Mesenchymal stem cell (in vitro differentiated cells and primary cell): ENCODE results near the gene TSLP. TPM values are rescaled to one million over a fixed set of nuclear protein-coding genes. Genes with fewer than 3 reads are reported as not detected.

Experiments used
- DNase-seq: peaks from one replicate; pipeline ENCODE4 v3.0.0-alpha.2; 2013
- H2AFZ ChIP-seq: one replicate; pipeline ENCODE4 v1.6.1; 2013; ENCODE audit warnings: low read depth, mild to moderate bottlenecking, control low read depth, inconsistent platforms, low read length, moderate library complexity
- H2AK5ac ChIP-seq: 2 replicates; pipeline ENCODE4 v1.6.1; 2013; ENCODE audit warnings: low read length, moderate library complexity, mild to moderate bottlenecking, inconsistent platforms; ENCODE audit not compliant: severe bottlenecking
- H2BK120ac ChIP-seq: one replicate; pipeline ENCODE4 v1.6.1; 2013; ENCODE audit warnings: low read depth, mild to moderate bottlenecking, inconsistent platforms, low read length, moderate library complexity
- H2BK12ac ChIP-seq, 2 experiments: one replicate each; pipeline ENCODE4 v1.6.1; 2013; ENCODE audit warnings: inconsistent platforms in 2 of 2, low read length in 2 of 2, mild to moderate bottlenecking in 2 of 2, moderate library complexity in 2 of 2, control low read depth in 1 of 2
- H2BK15ac ChIP-seq: one replicate; pipeline ENCODE4 v1.6.1; 2013; ENCODE audit warnings: mild to moderate bottlenecking, low read depth, inconsistent platforms; ENCODE audit not compliant: poor library complexity, severe bottlenecking
- H2BK5ac ChIP-seq: 2 replicates; pipeline ENCODE4 v1.6.1; 2013; ENCODE audit warnings: low read depth, mild to moderate bottlenecking, low read length, control low read depth, inconsistent platforms; ENCODE audit not compliant: poor library complexity, severe bottlenecking
- H3K14ac ChIP-seq, 2 experiments: one replicate each; pipeline ENCODE4 v1.6.1; 2013; ENCODE audit warnings: inconsistent platforms in 2 of 2, low read length in 2 of 2, control low read depth in 1 of 2, mild to moderate bottlenecking in 1 of 2, moderate library complexity in 1 of 2
- H3K18ac ChIP-seq, 2 experiments: one replicate each; pipeline ENCODE4 v1.6.1; 2013; ENCODE audit warnings: inconsistent platforms in 2 of 2, low read length in 2 of 2, control low read depth in 1 of 2, low read depth in 1 of 2, mild to moderate bottlenecking in 1 of 2
- H3K23ac ChIP-seq, 2 experiments: one replicate each; pipeline ENCODE4 v1.6.1; 2013; ENCODE audit warnings: inconsistent platforms in 2 of 2, low read length in 2 of 2, mild to moderate bottlenecking in 2 of 2, moderate library complexity in 2 of 2, control low read depth in 1 of 2
- H3K27ac ChIP-seq: 2 replicates; pipeline ENCODE4 v1.5.1; 2013; ENCODE audit warnings: mild to moderate bottlenecking, moderate library complexity, low read length, control low read depth, inconsistent platforms; ENCODE audit not compliant: poor library complexity, severe bottlenecking
- H3K27me3 ChIP-seq, 2 experiments: 2 replicates each; pipeline versions ENCODE4 v1.6.1 to v1.7.0; 2013; ENCODE audit warnings: low read length in 2 of 2, mild to moderate bottlenecking in 2 of 2, moderate library complexity in 2 of 2, control low read depth in 1 of 2, inconsistent platforms in 1 of 2; ENCODE audit not compliant: control insufficient read depth in 1 of 2, insufficient read depth in 1 of 2
- H3K36me3 ChIP-seq, 2 experiments: 2 replicates each; pipeline versions ENCODE4 v1.6.1 to v1.7.0; 2013; ENCODE audit warnings: low read length in 2 of 2, control low read depth in 1 of 2, inconsistent platforms in 1 of 2, low read depth in 1 of 2, mild to moderate bottlenecking in 1 of 2; ENCODE audit not compliant: insufficient read depth in 2 of 2, control insufficient read depth in 1 of 2
- H3K4ac ChIP-seq, 2 experiments: one replicate each; pipeline ENCODE4 v1.6.1; 2013; ENCODE audit warnings: inconsistent platforms in 2 of 2, low read length in 2 of 2, mild to moderate bottlenecking in 2 of 2, moderate library complexity in 2 of 2, control low read depth in 1 of 2, low read depth in 1 of 2
- H3K4me1 ChIP-seq: 2 replicates; pipeline ENCODE4 v1.6.1; 2013; ENCODE audit warnings: low read depth, low read length, control low read depth; ENCODE audit not compliant: control insufficient read depth, insufficient read depth
- H3K4me2 ChIP-seq: 2 replicates; pipeline ENCODE4 v1.6.1; 2013; ENCODE audit warnings: low read length, mild to moderate bottlenecking, inconsistent platforms; ENCODE audit not compliant: poor library complexity, severe bottlenecking
- H3K4me3 ChIP-seq, 2 experiments: 2 replicates each; pipeline versions ENCODE4 v1.5.1 to v1.7.0; 2013; ENCODE audit warnings: low read length in 2 of 2, mild to moderate bottlenecking in 2 of 2, control low read depth in 1 of 2, low read depth in 1 of 2; ENCODE audit not compliant: insufficient read depth in 1 of 2
- H3K79me1 ChIP-seq: replicated peaks from 2 replicates; pipeline ENCODE4 v1.6.1; 2013; ENCODE audit warnings: mild to moderate bottlenecking, control low read depth, low read length, inconsistent platforms; ENCODE audit not compliant: poor library complexity, severe bottlenecking
- H3K9ac ChIP-seq: 2 replicates; pipeline ENCODE4 v1.7.0; 2013; ENCODE audit warnings: mild to moderate bottlenecking, low read length, moderate library complexity
- H3K9me3 ChIP-seq: 2 replicates; pipeline ENCODE4 v1.7.0; 2013; ENCODE audit warnings: mild to moderate bottlenecking, low read length; ENCODE audit not compliant: control insufficient read depth
- H4K8ac ChIP-seq: one replicate; pipeline ENCODE4 v1.6.1; 2013; ENCODE audit warnings: inconsistent platforms, mild to moderate bottlenecking, low read length, moderate library complexity
- H4K91ac ChIP-seq: one replicate; pipeline ENCODE4 v1.6.1; 2013; ENCODE audit warnings: mild to moderate bottlenecking, low read length, inconsistent platforms
- WGBS: methylation state at CpG from one replicate; pipeline ENCODE4 v1.1.7; 2013; ENCODE audit warnings: mixed read lengths; 5-methylcytosine and 5-hydroxymethylcytosine counted together
- polyA plus RNA-seq, 2 experiments: library from polyadenylated mRNA; stranded (reverse); fragments of 200-250 nt; gene quantifications; one replicate each; pipeline ENCODE4 v1.2.3, GENCODE V29; 2013

The TSLP gene
- 11.2 TPM for polyA plus RNA-seq (2013, experiment 1 of 2)
- 11.3 TPM for polyA plus RNA-seq (2013, experiment 2 of 2)

DNA sequence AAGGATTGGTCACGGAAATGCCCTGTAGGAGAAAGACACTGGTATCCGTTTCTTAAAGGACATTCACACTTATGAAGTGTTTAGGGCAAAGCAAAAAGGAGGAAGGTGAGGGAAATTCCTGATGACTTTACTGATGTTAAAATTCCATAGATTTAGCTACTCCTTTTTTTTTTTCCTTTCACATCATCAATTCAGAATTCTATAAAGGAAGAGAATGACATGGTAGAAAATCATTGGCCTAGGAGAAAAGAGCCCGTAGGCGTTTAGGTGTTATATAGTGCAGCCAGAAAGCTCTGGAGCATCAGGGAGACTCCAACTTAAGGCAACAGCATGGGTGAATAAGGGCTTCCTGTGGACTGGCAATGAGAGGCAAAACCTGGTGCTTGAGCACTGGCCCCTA, at the start of gene TSLP:
Gene TSLP, plus strand, starts transcription at position 301 of the 400 bp plus-strand sequence. CDS start 178 bp downstream, outside the sequence.
- 67% methylated on average over 4 of the region's 4 CpGs for WGBS
- Histone ChIP-seq H3K9ac (peak within 1 kb of the TSS; percentile 85), H2BK5ac (no peak within 1 kb of the TSS), H2BK15ac (peak within 1 kb of the TSS; percentile 16), H2AK5ac (no peak within 1 kb of the TSS), H2AFZ (no peak within 1 kb of the TSS), H3K27ac (no peak within 1 kb of the TSS), H3K18ac (no peak within 1 kb of the TSS), H3K14ac (no peak within 1 kb of the TSS), H3K4me3 (peak within 1 kb of the TSS; percentile 33 to 80), H2BK12ac (peak within 1 kb of the TSS; percentile 18 to 64), H3K23ac (no peak within 1 kb of the TSS), H3K36me3 (no peaks in the 10 kb centered on the region), H3K27me3 (peaks cover 0 to 54% of the 10 kb centered on the region in 2 experiments), H3K9me3 (no peaks in the 10 kb centered on the region), H3K79me1 (no peaks in the 10 kb centered on the region), H2BK120ac (no peak within 1 kb of the TSS), H4K8ac (peak within 1 kb of the TSS; percentile 12), H3K4me1 (peaks cover 7% of the 10 kb centered on the region), H3K4me2 (peak within 1 kb of the TSS; percentile 71), H3K4ac (peak within 1 kb of the TSS in 1 of 2 experiments; percentile 11), H4K91ac (no peak within 1 kb of the TSS)
- DNase-seq, result peak; percentile 41

DNA sequence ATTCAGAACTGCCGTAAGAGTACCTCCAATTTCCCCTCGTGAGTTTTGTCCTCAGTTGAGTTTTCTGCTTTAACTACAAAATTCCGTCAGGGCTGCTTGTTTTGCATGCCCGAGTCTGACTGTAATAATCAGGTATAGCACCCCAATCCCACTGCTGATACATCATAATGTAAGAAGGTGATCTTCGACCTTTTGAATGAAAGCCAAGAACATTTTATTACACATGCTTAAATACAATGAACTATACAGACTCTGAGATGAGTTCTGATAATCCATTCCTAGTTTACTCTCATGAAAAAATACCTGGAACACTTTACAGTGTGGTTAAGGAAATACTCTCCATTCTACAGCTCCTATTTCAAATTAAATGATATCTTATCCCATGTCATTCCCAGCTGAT, 49.2 kb upstream of the TSLP start:
- Histone ChIP-seq H2BK120ac (no peak overlapping the region), H2AFZ (no peak overlapping the region), H3K4me3 (no peak overlapping the region), H2BK12ac (no peak overlapping the region), H3K4me1 (no peaks in the 10 kb centered on the region), H3K9ac (no peak overlapping the region), H4K91ac (no peak overlapping the region), H3K27ac (no peak overlapping the region), H2AK5ac (no peak overlapping the region), H3K4ac (no peak overlapping the region), H3K4me2 (no peak overlapping the region), H3K23ac (no peak overlapping the region), H2BK5ac (no peak overlapping the region), H4K8ac (no peak overlapping the region), H3K27me3 (no peaks in the 10 kb centered on the region), H3K36me3 (no peaks in the 10 kb centered on the region), H3K18ac (no peak overlapping the region), H2BK15ac (no peak overlapping the region), H3K9me3 (no peaks in the 10 kb centered on the region), H3K14ac (no peak overlapping the region), H3K79me1 (no peaks in the 10 kb centered on the region)
- DNase-seq, result no peak
- 75% methylated on average over 3 of the region's 5 CpGs for WGBS

DNA sequence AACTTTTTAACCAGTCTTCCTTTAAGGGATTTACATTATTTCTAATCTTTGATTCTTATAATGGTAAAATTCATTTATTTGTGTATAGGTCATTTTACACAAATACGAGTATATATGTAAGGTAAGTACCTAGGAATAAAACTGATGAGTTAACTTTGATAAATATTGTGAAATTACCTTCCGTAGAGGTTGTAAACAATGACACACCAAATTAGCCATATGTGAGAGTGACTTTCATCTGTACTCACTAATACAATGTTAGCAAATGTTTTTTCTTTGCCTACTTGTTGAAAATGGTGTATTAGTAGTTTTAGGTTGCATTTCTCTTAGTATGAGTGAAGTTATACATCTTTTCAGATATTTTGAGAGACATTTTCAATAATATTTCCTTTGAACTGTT, 42.6 kb upstream of the TSLP start:
- H3K4me3 ChIP-seq, result no peak overlapping the region
- no peak for DNase-seq
- no peak overlapping the region for H2AK5ac ChIP-seq
- no peak overlapping the region for H3K23ac ChIP-seq
- H3K79me1 ChIP-seq, result no peaks in the 10 kb centered on the region
- H3K27me3 ChIP-seq, result no peaks in the 10 kb centered on the region
- no peak overlapping the region for H2BK15ac ChIP-seq
- no peak overlapping the region for H4K8ac ChIP-seq
- no peak overlapping the region for H3K27ac ChIP-seq
- no peaks in the 10 kb centered on the region for H3K36me3 ChIP-seq
- WGBS, result 100% methylated on average over 1 of the region's 2 CpGs
- H3K4ac ChIP-seq, result no peak overlapping the region
- no peak overlapping the region for H3K4me2 ChIP-seq
- no peak overlapping the region for H3K14ac ChIP-seq
- H2BK5ac ChIP-seq, result no peak overlapping the region
- no peak overlapping the region for H2BK120ac ChIP-seq
- H4K91ac ChIP-seq, result no peak overlapping the region
- H3K18ac ChIP-seq, result no peak overlapping the region
- H3K4me1 ChIP-seq, result no peaks in the 10 kb centered on the region
- H2BK12ac ChIP-seq, result no peak overlapping the region
- H3K9ac ChIP-seq, result no peak overlapping the region
- no peak overlapping the region for H2AFZ ChIP-seq
- H3K9me3 ChIP-seq, result no peaks in the 10 kb centered on the region

DNA sequence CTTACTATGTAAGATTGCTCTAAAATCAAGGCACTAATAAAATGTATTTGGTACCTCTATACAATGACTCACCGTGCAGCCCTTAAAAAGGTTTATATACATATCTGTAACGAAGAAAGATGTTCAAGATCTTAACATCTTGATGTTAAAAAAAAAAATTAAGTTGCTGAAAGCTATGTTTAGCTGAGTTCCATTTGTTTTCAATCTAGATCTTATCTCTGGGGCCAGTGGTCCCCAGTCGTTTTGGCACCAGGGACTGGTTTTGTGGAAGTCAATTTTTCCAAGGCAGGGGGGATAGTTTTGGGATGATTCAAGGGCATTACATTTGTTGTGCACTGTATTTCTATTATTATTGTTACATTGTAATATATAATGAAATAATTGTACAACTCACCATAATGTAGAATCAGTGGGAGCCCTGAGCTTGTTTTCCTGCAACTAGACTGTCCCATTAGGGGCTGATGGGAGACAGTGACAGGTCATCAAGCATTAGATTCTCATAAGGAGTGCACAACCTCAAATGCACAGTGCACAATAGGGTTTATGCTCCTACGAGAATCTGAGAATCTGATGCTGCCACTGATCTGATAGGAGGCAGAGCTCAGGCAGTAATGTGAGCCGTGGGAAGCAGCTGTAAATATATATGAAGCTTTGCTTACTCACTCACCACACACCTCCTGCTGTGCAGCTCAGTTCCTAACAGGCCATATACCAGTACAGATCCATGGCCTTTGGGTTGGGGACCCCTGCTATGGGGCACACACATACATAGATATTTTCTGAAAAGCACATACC, 27.6 kb upstream of the TSLP start:
- Histone ChIP-seq H2BK5ac (no peak overlapping the region), H4K91ac (no peak overlapping the region), H3K9ac (no peak overlapping the region), H3K4me3 (no peak overlapping the region), H3K4me2 (no peak overlapping the region), H2AFZ (no peak overlapping the region), H2BK12ac (no peak overlapping the region), H4K8ac (no peak overlapping the region), H3K14ac (no peak overlapping the region), H3K4me1 (no peaks in the 10 kb centered on the region), H3K27me3 (no peaks in the 10 kb centered on the region), H3K79me1 (no peaks in the 10 kb centered on the region), H3K4ac (no peak overlapping the region), H3K27ac (no peak overlapping the region), H2AK5ac (no peak overlapping the region), H3K36me3 (no peaks in the 10 kb centered on the region), H3K9me3 (no peaks in the 10 kb centered on the region), H2BK15ac (no peak overlapping the region), H3K23ac (no peak overlapping the region), H2BK120ac (no peak overlapping the region), H3K18ac (no peak overlapping the region)
- WGBS, result 36% methylated on average over 4 of the region's 5 CpGs
- peak; percentile 75 for DNase-seq
